ENCODE measurements around the gene SEMA3F.

GRCh38 chr3:50210176-50210509 lies 55.0 kb downstream of the SEMA3F start:
- TF ChIP-seq EP300 (IDR thresholded peaks at IDR 0.05): no peak
- no peak for TF ChIP-seq CTCF (IDR thresholded peaks at IDR 0.05)
- TF ChIP-seq POLR2A (IDR thresholded peaks at IDR 0.05): no peak

All from ovary (tissue), 3 donors.